T-cell (primary cell): ENCODE measurements around the gene CEP68. TPM values are rescaled to one million over a fixed set of nuclear protein-coding genes. Genes with fewer than 3 reads are reported as not detected.

ENCODE experiments used
- ATAC-seq, 4 experiments: fragments of 200-7000 bp in 3 of 4; fragments of 150-1000 bp in 1 of 4; cut with Tn5 transposase; replicated peaks in 1 of 4; 1 replicate in 3 of 4; 2 replicates in 1 of 4; pipeline ENCODE4 v1.10.0; 2021; ENCODE audit warnings: moderate library complexity in 3 of 4, mild to moderate bottlenecking in 2 of 4, moderate number of reproducible peaks in 1 of 4
- CTCF ChIA-PET, 2 donors: fragments of 300-600 bp; sonication (Branson Sonifier 250); formaldehyde crosslinking; loops; one replicate each; lab custom pipeline; 2022; ENCODE audit warnings: antibody characterized with exemption in 2 of 2; lab: Charles Lee
- POLR2A ChIA-PET, 2 donors: fragments of 300-600 bp; sonication (Branson Sonifier 250); formaldehyde crosslinking; loops; one replicate each; lab custom pipeline; 2022; ENCODE audit warnings: antibody characterized with exemption in 2 of 2; lab: Charles Lee
- DNase-seq, 35 experiments: peaks; one replicate each; pipeline versions ENCODE4 v3.0.0 to v3.0.0-alpha.2; 2013 to 2023
- H3K27ac ChIP-seq: one replicate; pipeline ENCODE4 v1.5.1; 2013; ENCODE audit warnings: low read length
- H3K27me3 ChIP-seq, 2 experiments: replicated peaks in 1 of 2; 1 replicate in 1 of 2; 2 replicates in 1 of 2; pipeline versions ENCODE4 v1.6.1 to v1.7.0; 2013; ENCODE audit warnings: low read length in 1 of 2, mixed read lengths in 1 of 2; ENCODE audit not compliant: control insufficient read depth in 2 of 2, insufficient read depth in 2 of 2; ENCODE audit errors: extremely low read depth in 1 of 2
- H3K36me3 ChIP-seq, 2 donors: 1 replicate in 1 of 2; 2 replicates in 1 of 2; pipeline versions ENCODE4 v1.6.1 to v1.7.0; 2013; ENCODE audit warnings: low read length in 1 of 2; ENCODE audit not compliant: control insufficient read depth in 2 of 2, insufficient read depth in 1 of 2; ENCODE audit errors: extremely low read depth in 1 of 2
- H3K4me1 ChIP-seq, 2 experiments: 1 replicate in 1 of 2; 2 replicates in 1 of 2; pipeline versions ENCODE4 v1.6.1 to v1.7.0; 2013; ENCODE audit warnings: low read length in 2 of 2, mixed read lengths in 1 of 2; ENCODE audit not compliant: insufficient read depth in 2 of 2, control insufficient read depth in 1 of 2; ENCODE audit errors: extremely low read depth in 1 of 2
- H3K4me3 ChIP-seq, 2 donors: 1 replicate in 1 of 2; 2 replicates in 1 of 2; pipeline versions ENCODE4 v1.5.1 to v1.7.0; 2013; ENCODE audit warnings: mild to moderate bottlenecking in 2 of 2, low read length in 1 of 2, moderate library complexity in 1 of 2; ENCODE audit not compliant: control insufficient read depth in 1 of 2; ENCODE audit errors: extremely low read depth in 1 of 2
- H3K9me3 ChIP-seq: 2 replicates; pipeline ENCODE4 v1.7.0; 2013
- H3K27ac Mint-ChIP-seq, 2 donors: one replicate each; pipeline ENCODE4 v1.8.0; 2020 to 2021; ENCODE audit warnings: mild to moderate bottlenecking in 2 of 2, mixed read lengths in 2 of 2
- H3K27me3 Mint-ChIP-seq, 2 donors: one replicate each; pipeline ENCODE4 v1.8.0; 2021 to 2022; ENCODE audit warnings: mixed read lengths in 2 of 2
- H3K36me3 Mint-ChIP-seq: one replicate; pipeline ENCODE4 v1.8.0; 2021; ENCODE audit warnings: mixed read lengths
- H3K4me1 Mint-ChIP-seq, 3 donors: one replicate each; pipeline ENCODE4 v1.8.0; 2020 to 2022; ENCODE audit warnings: mixed read lengths in 3 of 3, mild to moderate bottlenecking in 1 of 3
- H3K4me3 Mint-ChIP-seq, 3 donors: one replicate each; pipeline ENCODE4 v1.8.0; 2020 to 2022; ENCODE audit warnings: mild to moderate bottlenecking in 3 of 3, mixed read lengths in 3 of 3, moderate library complexity in 3 of 3
- H3K9me3 Mint-ChIP-seq, 3 donors: one replicate each; pipeline ENCODE4 v1.8.0; 2020 to 2022; ENCODE audit warnings: mixed read lengths in 3 of 3
- WGBS: methylation state at CpG from one replicate; pipeline ENCODE4 v1.1.5; 2013; ENCODE audit warnings: missing lambda C conversion rate; ENCODE audit not compliant: insufficient coverage; 5-methylcytosine and 5-hydroxymethylcytosine counted together
- total RNA-seq, 35 experiments: library from RNA in 6 of 35; stranded (reverse) in 6 of 35; fragments of 120-200 nt in 1 of 35; gene quantifications; one replicate each; pipeline versions ENCODE4 v1.2.1 to v1.2.4 and lab custom pipeline; 2013 to 2026

The CEP68 gene
- total RNA-seq, 5 donors from 2014 or later (not counting 1 experiment from before 2014, with no cell fraction given): 24.1 to 41.4 (median 37.4) TPM

DNA sequence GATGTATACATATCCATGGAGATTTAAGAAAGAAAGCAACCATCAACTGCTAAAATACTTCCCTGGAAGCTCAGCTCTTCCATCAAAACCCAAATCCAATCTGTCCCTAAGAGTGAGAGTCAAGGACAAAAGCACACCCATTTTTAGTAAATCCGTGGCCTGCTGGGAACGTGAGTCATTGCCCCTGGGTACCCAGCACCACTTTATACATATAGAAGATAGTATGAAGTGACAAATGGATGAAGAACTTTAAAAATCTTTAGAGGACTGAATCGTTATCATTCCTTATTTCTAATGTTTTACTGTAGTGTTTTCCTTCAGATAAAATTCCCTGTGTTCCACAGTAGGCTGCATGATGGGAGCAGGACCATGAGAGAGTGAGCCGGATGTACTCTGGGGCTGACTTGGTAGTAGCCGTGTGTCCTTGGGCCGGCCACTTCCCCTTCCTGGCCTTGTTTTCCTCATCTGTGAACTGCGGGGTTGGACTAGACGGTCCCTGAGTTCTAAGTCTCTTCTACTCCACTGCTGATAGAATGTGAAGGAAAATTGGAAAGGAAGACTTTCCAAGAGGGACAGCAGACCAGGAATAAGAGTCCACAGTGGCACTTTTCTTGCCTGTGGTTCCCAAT is 28.5 kb upstream of the CEP68 start:
- H3K9me3 ChIP-seq: no peaks in the 10 kb centered on the region
- ChIA-PET POLR2A (no interaction called here), CTCF (interaction anchor here in 1 of 2 donors (0.8 kb wide), 1 partner anchor 11 kb away, joined by 3 read pairs; no protein-coding TSS in a partner anchor)
- WGBS: no CpG with 5 or more reads among the region's 8 CpGs
- Mint-ChIP-seq H3K9me3 (no peaks in the 10 kb centered on the region), H3K27ac (no peak overlapping the region), H3K27me3 (no peaks in the 10 kb centered on the region), H3K36me3 (peaks cover 14% of the 10 kb centered on the region), H3K4me3 (no peak overlapping the region), H3K4me1 (peaks cover 24 to 32% (median 27%) of the 10 kb centered on the region in 3 donors)
- H3K27me3 ChIP-seq: no peaks in the 10 kb centered on the region
- no peaks in the 10 kb centered on the region for H3K36me3 ChIP-seq
- ATAC-seq (no peak), DNase-seq (no peak)
- peaks cover 19 to 22% of the 10 kb centered on the region in 2 experiments for H3K4me1 ChIP-seq
- H3K27ac ChIP-seq: no peak overlapping the region
- H3K4me3 ChIP-seq: no peak overlapping the region

DNA sequence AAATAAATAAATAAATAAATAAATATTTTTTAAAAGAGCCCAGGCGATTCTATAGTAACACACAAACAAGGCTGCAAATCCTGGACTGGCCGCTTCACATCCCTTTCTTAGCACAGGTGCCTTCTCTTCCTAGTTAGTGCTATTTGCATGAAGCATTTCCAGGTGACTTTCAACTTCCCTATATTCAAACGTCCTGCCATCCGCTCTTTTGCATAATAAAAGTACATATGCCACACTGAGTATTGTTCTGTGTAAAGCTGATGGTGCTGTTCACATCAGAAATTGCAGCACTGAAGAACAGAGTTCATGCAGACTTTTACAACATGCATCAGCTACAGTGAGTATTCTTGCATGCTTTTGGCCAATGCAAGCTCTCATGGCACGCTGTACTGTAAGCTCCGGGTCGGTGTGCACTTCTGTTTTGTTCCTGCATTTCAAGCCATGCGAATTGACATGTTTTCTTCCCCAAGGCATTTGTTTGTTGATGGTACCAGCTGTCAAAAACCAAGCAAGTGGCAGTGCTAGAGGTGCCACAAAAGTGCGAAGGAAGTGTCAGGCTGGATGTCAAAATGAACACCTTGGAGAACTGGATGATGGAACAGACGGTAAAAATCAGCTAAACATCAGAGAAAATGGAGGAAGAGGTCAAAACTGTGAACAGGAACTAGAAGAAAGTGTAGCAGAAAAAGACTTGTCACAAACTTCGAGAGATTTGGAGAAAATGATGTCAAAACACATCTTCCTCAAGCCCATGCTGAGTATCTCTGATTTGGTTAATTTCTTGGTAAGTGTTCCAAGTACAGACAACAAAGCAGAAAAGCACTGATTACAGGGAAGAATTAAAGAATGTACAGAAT is 25.5 kb upstream of the CEP68 start:
- no peak for ATAC-seq
- Mint-ChIP-seq H3K9me3 (no peaks in the 10 kb centered on the region), H3K4me3 (peak overlapping the region; percentile 2 to 68 (median 51)), H3K36me3 (peaks cover 3% of the 10 kb centered on the region), H3K27me3 (no peaks in the 10 kb centered on the region), H3K4me1 (peaks cover 24 to 35% (median 26%) of the 10 kb centered on the region in 3 donors), H3K27ac (peak overlapping the region; percentile 81 to 84)
- no peak for DNase-seq
- Histone ChIP-seq H3K36me3 (no peaks in the 10 kb centered on the region), H3K9me3 (no peaks in the 10 kb centered on the region), H3K27me3 (no peaks in the 10 kb centered on the region), H3K4me3 (no peak overlapping the region), H3K4me1 (peaks cover 19 to 28% of the 10 kb centered on the region in 2 experiments), H3K27ac (no peak overlapping the region)
- CTCF ChIA-PET: interaction anchor here (0.5 to 3.3 kb wide), 3 partner anchors 71 to 124 kb away, joined by 3 to 12 read pairs (median 6); no protein-coding TSS in a partner anchor
- 66% methylated on average over 6 of the region's 11 CpGs for WGBS
- POLR2A ChIA-PET: no interaction called here

DNA sequence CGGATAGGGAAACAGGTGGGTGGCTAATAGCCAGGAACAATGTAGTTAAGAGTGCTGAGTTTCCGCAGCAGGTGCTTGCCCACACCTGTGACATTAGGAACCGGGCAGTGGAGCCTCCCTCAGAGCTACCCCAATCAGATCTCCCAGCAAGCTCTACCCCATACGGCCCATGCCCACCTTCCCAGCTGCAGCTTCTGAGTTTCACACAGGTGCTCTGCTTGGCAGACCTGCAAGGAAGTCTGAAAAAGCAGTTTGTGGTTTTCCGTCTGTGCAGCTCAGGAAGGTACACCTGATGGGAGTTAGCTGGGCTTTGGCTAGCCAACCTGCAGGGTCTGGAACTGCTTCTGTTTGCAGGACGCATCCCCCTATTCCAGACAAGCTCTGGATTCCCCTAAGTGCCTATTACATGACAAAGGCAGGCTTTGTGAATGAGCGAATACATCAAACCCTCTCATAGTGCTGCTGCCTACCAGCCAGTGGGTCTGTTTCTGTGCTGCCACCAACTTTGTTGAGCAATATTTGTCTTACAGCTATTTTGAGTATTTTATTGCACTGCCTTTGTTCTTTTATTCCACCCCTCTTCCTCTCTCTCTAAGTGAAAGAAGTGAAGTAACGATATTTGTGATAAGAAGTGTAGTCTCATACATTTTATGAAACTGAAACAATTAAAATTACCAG is 24.7 kb upstream of the CEP68 start:
- peak overlapping the region; percentile 64 for H3K27ac ChIP-seq

DNA sequence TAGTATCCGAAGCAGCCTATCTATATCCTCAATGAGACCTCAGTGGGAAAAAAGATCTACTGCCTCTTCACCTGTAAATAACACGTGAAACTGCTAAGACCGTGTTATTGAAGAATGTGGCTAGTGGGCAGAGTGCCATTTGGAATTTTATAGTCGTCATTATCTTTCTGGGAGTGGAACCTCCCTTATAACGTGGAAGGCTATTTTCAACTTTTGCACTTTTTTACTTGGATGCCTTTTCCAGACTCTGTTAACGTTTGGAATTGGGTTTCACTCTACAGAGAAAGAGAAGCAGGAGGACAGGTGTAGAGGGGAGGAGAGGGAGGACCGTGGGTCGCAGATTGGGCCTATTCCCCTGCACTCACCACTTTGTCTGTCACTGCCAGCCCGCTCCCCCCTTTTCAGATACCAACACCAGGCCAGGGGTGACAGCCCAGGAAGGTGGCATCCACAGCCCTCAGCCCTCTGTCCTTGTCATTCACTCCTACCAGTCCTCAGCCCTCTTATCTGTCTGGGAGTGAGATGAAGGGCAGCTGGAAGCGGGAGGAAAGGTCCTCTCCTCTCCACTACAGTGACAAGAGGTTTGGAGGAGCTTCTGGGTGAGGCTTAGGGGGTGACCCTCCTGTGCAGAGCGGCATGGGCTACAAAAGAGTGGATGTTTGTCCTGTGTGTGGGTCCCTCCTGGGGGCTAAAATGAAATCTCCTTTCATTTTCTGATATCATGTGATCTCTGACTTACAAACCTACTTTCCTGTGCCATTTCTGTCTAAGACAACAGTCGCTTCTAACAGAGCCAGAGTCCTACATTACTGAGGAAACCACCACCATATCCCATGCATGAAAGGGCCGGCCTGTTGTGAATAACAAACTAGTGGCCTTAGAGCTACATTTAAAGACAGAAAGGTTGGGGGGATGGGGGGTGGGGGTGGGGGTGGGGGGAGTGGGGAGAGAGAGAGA is 23.9 kb upstream of the CEP68 start:
- H3K4me1 Mint-ChIP-seq: peaks cover 23 to 32% (median 24%) of the 10 kb centered on the region in 3 donors
- ChIA-PET POLR2A (interaction anchor here in 1 of 2 donors (0.6 kb wide), 1 partner anchor 115 kb away, joined by 5 read pairs; no protein-coding TSS in a partner anchor), CTCF (interaction anchor here in 1 of 2 donors (1.2 to 3.3 kb wide), 2 partner anchors 12 to 114 kb away, joined by 6 to 12 read pairs; no protein-coding TSS in a partner anchor)
- H3K27ac Mint-ChIP-seq: peak overlapping the region; percentile 81 to 84
- H3K27ac ChIP-seq: peak overlapping the region; percentile 64
- H3K4me3 Mint-ChIP-seq: peak overlapping the region; percentile 2 to 68 (median 51)
- ATAC-seq (peak in 3 of 4 experiments; percentile 9 to 49 (median 33)), DNase-seq (peak in 1 of 35 experiments; percentile 8)
- peaks cover 19 to 28% of the 10 kb centered on the region in 2 experiments for H3K4me1 ChIP-seq
- no CpG with 5 or more reads among the region's 13 CpGs for WGBS
- H3K9me3 ChIP-seq: no peaks in the 10 kb centered on the region
- no peaks in the 10 kb centered on the region for H3K27me3 Mint-ChIP-seq
- no peaks in the 10 kb centered on the region for H3K36me3 Mint-ChIP-seq
- no peaks in the 10 kb centered on the region for H3K9me3 Mint-ChIP-seq
- no peaks in the 10 kb centered on the region for H3K27me3 ChIP-seq
- H3K36me3 ChIP-seq: no peaks in the 10 kb centered on the region
- H3K4me3 ChIP-seq: no peak overlapping the region

More for the DNA sequence above, 24.7 kb upstream of the CEP68 start:
- no peaks in the 10 kb centered on the region for H3K36me3 ChIP-seq
- H3K4me3 ChIP-seq: no peak overlapping the region
- H3K9me3 Mint-ChIP-seq: no peaks in the 10 kb centered on the region
- peaks cover 23 to 32% (median 24%) of the 10 kb centered on the region in 3 donors for H3K4me1 Mint-ChIP-seq
- ATAC-seq (peak; percentile 67 to 85 (median 74)), DNase-seq (peak in 10 of 35 experiments; percentile 3 to 28 (median 14))
- CTCF ChIA-PET: interaction anchor here in 1 of 2 donors (3.3 kb wide), 1 partner anchor 114 kb away, joined by 12 read pairs; no protein-coding TSS in a partner anchor
- H3K27me3 Mint-ChIP-seq: no peaks in the 10 kb centered on the region
- H3K4me3 Mint-ChIP-seq: peak overlapping the region; percentile 2 to 68 (median 51)
- peak overlapping the region; percentile 81 to 84 for H3K27ac Mint-ChIP-seq
- no peaks in the 10 kb centered on the region for H3K9me3 ChIP-seq
- peaks cover 19 to 28% of the 10 kb centered on the region in 2 experiments for H3K4me1 ChIP-seq
- no peaks in the 10 kb centered on the region for H3K36me3 Mint-ChIP-seq
- POLR2A ChIA-PET: interaction anchor here in 1 of 2 donors (0.5 kb wide), 2 partner anchors 24 to 209 kb away, joined by 3 read pairs; no protein-coding TSS in a partner anchor
- 27% methylated on average over 5 of the region's 8 CpGs for WGBS
- no peaks in the 10 kb centered on the region for H3K27me3 ChIP-seq

DNA sequence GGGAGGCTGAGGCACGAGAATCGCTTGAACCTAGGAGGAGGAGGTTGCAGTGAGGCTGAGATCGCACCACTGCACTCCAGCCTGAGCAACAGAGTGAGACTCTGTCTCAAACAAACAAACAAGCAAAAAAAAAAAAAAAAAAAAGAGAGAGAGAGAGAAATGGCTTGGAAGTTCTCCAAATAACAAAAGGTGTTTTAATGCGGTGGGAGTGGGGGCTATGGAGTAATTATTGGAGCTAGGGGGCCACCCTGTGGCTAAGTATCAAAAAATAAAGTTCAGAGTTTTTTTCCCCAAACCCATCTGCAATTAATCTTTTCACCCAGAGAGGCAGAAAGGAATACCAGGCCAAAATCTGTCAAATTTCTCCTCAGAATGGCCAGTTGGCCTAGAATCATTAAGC is 23.0 kb upstream of the CEP68 start:
- no peaks in the 10 kb centered on the region for H3K9me3 Mint-ChIP-seq
- peak overlapping the region in 1 of 2 donors; percentile 22 for H3K27ac Mint-ChIP-seq
- WGBS: no CpG with 5 or more reads among the region's 4 CpGs
- H3K36me3 Mint-ChIP-seq: peaks cover 2% of the 10 kb centered on the region
- ATAC-seq (no peak), DNase-seq (peak in 1 of 35 experiments; percentile 25)
- Histone ChIP-seq H3K4me3 (no peak overlapping the region), H3K4me1 (peaks cover 19 to 28% of the 10 kb centered on the region in 2 experiments), H3K27me3 (no peaks in the 10 kb centered on the region), H3K27ac (no peak overlapping the region), H3K36me3 (no peaks in the 10 kb centered on the region), H3K9me3 (no peaks in the 10 kb centered on the region)
- peaks cover 23 to 31% (median 27%) of the 10 kb centered on the region in 3 donors for H3K4me1 Mint-ChIP-seq
- H3K27me3 Mint-ChIP-seq: no peaks in the 10 kb centered on the region
- H3K4me3 Mint-ChIP-seq: no peak overlapping the region
- POLR2A ChIA-PET: no interaction called here
- CTCF ChIA-PET: interaction anchor here (0.6 to 3.3 kb wide), 5 partner anchors 11 to 206 kb away, joined by 3 to 12 read pairs (median 7); no protein-coding TSS in a partner anchor
